ENCODE data around the gene SUSD2. TPM values are rescaled to one million over a fixed set of nuclear protein-coding genes. Genes with fewer than 3 reads are reported as not detected.

Gene SUSD2
- total RNA-seq, 2 experiments from 2014 or later: 0.38 to 0.54 TPM

GRCh38 chr22:24185501-24186351, 4.4 kb downstream of the SUSD2 start:
- Histone ChIP-seq H3K9me2 (ENCODE audit: insufficient read depth, low read length) (no peaks in the 10 kb centered on the region), H2AFZ (ENCODE audit: low read length) (no peak overlapping the region), H3K4me3 (ENCODE audit: low read depth, low read length, poor library complexity, severe bottlenecking) (no peak overlapping the region), H3K27ac (ENCODE audit: low read depth, low read length, poor library complexity, severe bottlenecking) (no peak overlapping the region), H3K9me3 (ENCODE audit: low read length) (no peaks in the 10 kb centered on the region), H4K20me1 (ENCODE audit: insufficient read depth, low read length) (no peaks in the 10 kb centered on the region), H3K4me2 (ENCODE audit: low read length) (no peak overlapping the region), H3K79me2 (ENCODE audit: insufficient read depth, low read depth, low read length) (no peaks in the 10 kb centered on the region), H3K36me3 (ENCODE audit: insufficient read depth, low read length) (no peaks in the 10 kb centered on the region), H3K4me1 (ENCODE audit: insufficient read depth, low read length, poor library complexity, severe bottlenecking) (no peaks in the 10 kb centered on the region)
- DNase-seq (ENCODE audit: low spot score): no peak
- no TSS peak for BruUV-seq (replicated peaks)
- TF ChIP-seq EZH2phosphoT487 (IDR thresholded peaks at IDR 0.05; ENCODE audit: borderline replicate concordance, low read depth, low read length): no peak
- TF ChIP-seq, protein P1, sequence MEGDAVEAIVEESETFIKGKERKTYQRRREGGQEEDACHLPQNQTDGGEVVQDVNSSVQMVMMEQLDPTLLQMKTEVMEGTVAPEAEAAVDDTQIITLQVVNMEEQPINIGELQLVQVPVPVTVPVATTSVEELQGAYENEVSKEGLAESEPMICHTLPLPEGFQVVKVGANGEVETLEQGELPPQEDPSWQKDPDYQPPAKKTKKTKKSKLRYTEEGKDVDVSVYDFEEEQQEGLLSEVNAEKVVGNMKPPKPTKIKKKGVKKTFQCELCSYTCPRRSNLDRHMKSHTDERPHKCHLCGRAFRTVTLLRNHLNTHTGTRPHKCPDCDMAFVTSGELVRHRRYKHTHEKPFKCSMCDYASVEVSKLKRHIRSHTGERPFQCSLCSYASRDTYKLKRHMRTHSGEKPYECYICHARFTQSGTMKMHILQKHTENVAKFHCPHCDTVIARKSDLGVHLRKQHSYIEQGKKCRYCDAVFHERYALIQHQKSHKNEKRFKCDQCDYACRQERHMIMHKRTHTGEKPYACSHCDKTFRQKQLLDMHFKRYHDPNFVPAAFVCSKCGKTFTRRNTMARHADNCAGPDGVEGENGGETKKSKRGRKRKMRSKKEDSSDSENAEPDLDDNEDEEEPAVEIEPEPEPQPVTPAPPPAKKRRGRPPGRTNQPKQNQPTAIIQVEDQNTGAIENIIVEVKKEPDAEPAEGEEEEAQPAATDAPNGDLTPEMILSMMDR (conservative IDR thresholded peaks at IDR 0.05; ENCODE audit: low read length): no peak
- ChIA-PET POLR2A (no interaction called here), CTCF (ENCODE audit: unreplicated experiment) (no interaction called here)
- intact Hi-C loops (cut with micrococcal nuclease; ENCODE audit: unreplicated experiment): no loop called here

DNA sequence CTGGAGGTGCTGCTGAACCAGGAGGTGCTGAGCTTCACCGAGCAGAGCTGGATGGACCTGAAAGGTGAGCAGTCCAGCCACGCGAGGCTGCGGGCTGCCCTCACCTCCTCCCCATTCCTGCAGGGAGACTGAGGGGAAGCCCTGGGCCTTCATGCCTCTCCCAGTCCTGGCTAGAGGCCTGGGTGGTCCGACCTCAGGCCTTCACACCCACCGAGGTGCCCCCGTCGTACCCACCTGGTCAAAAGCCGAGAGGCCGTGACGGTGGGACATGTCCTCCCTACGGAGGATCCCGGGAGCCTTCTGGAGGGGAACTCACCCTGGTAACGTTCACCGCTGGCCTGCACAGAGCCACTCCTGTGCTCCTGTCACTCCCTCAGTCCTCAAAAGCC, 5.1 kb downstream of the SUSD2 start:
- Histone ChIP-seq H2AFZ (ENCODE audit: low read length) (no peak overlapping the region), H3K4me1 (ENCODE audit: insufficient read depth, low read length, poor library complexity, severe bottlenecking) (no peaks in the 10 kb centered on the region), H3K79me2 (ENCODE audit: insufficient read depth, low read depth, low read length) (no peaks in the 10 kb centered on the region), H4K20me1 (ENCODE audit: insufficient read depth, low read length) (no peaks in the 10 kb centered on the region), H3K4me3 (ENCODE audit: low read depth, low read length, poor library complexity, severe bottlenecking) (no peak overlapping the region), H3K36me3 (ENCODE audit: insufficient read depth, low read length) (no peaks in the 10 kb centered on the region), H3K9me2 (ENCODE audit: insufficient read depth, low read length) (no peaks in the 10 kb centered on the region), H3K9me3 (ENCODE audit: low read length) (no peaks in the 10 kb centered on the region), H3K27ac (ENCODE audit: low read depth, low read length, poor library complexity, severe bottlenecking) (no peak overlapping the region), H3K4me2 (ENCODE audit: low read length) (no peak overlapping the region)
- POLR2A ChIA-PET: no interaction called here
- no TSS peak for BruUV-seq (replicated peaks)
- CTCF ChIA-PET (ENCODE audit: unreplicated experiment): no interaction called here
- TF ChIP-seq EZH2phosphoT487 (IDR thresholded peaks at IDR 0.05; ENCODE audit: borderline replicate concordance, low read depth, low read length): no peak
- TF ChIP-seq, protein P1 (conservative IDR thresholded peaks at IDR 0.05; ENCODE audit: low read length): no peak
- DNase-seq (ENCODE audit: low spot score): no peak
- intact Hi-C loops (cut with micrococcal nuclease; ENCODE audit: unreplicated experiment): no loop called here

- Histone ChIP-seq H3K27ac (ENCODE audit: low read depth, low read length, poor library complexity, severe bottlenecking) (no peak overlapping the region), H2AFZ (ENCODE audit: low read length) (no peak overlapping the region), H3K79me2 (ENCODE audit: insufficient read depth, low read depth, low read length) (no peaks in the 10 kb centered on the region), H3K4me3 (ENCODE audit: low read depth, low read length, poor library complexity, severe bottlenecking) (no peak overlapping the region), H3K9me2 (ENCODE audit: insufficient read depth, low read length) (no peaks in the 10 kb centered on the region), H3K4me1 (ENCODE audit: insufficient read depth, low read length, poor library complexity, severe bottlenecking) (no peaks in the 10 kb centered on the region), H3K9me3 (ENCODE audit: low read length) (no peaks in the 10 kb centered on the region), H3K4me2 (ENCODE audit: low read length) (no peak overlapping the region), H4K20me1 (ENCODE audit: insufficient read depth, low read length) (no peaks in the 10 kb centered on the region), H3K36me3 (ENCODE audit: insufficient read depth, low read length) (no peaks in the 10 kb centered on the region)
- POLR2A ChIA-PET: no interaction called here
- no peak for DNase-seq (ENCODE audit: low spot score)
- intact Hi-C loops (cut with micrococcal nuclease; ENCODE audit: unreplicated experiment): no loop called here
- TF ChIP-seq EZH2phosphoT487 (IDR thresholded peaks at IDR 0.05; ENCODE audit: borderline replicate concordance, low read depth, low read length): no peak
- TF ChIP-seq, protein P1 (conservative IDR thresholded peaks at IDR 0.05; ENCODE audit: low read length): no peak
- CTCF ChIA-PET (ENCODE audit: unreplicated experiment): no interaction called here
- BruUV-seq (replicated peaks): no TSS peak
Measured at GRCh38 chr22:24186892-24187670, 5.8 kb downstream of the SUSD2 start.
